GM21360 (cell line): ENCODE data around the gene KCP.
"Not testable (repeated sequence)": the region's sequence is repeated elsewhere in the genome, so short reads cannot be mapped to it uniquely, and the experiment has no call there.

Experiments
- ATAC-seq: cut with Tn5 transposase; IDR thresholded peaks from one replicate; pipeline ENCODE4 v1.9.1; 2021; ENCODE audit warnings: mild to moderate bottlenecking, moderate library complexity; ENCODE audit not compliant: unreplicated experiment

The KCP gene

GRCh38 chr7:128910569-128910945 lies at the start of gene KCP:
Gene KCP (minus strand): TSS chr7:128910709. CDS start chr7:128910676, 33 bp downstream.
- no peak for ATAC-seq

- no peak for ATAC-seq
Observed at GRCh38 chr7:128959296-128959695, 48.8 kb upstream of the KCP start.

GRCh38 chr7:128955981-128956380 lies 45.5 kb upstream of the KCP start:
- no peak for ATAC-seq

- peak; percentile 56 for ATAC-seq
Observed at GRCh38 chr7:128954830-128955802, 44.6 kb upstream of the KCP start.

GRCh38 chr7:128954150-128954549 lies 43.6 kb upstream of the KCP start:
- ATAC-seq, result no peak

GRCh38 chr7:128951296-128951695 lies 40.8 kb upstream of the KCP start:
- no peak for ATAC-seq

GRCh38 chr7:128948976-128949760 lies 38.7 kb upstream of the KCP start:
- no peak for ATAC-seq

GRCh38 chr7:128948312-128948973 lies 37.9 kb upstream of the KCP start:
- ATAC-seq, result no peak

GRCh38 chr7:128947854-128948253 lies 37.3 kb upstream of the KCP start:
- ATAC-seq, result no peak

GRCh38 chr7:128946936-128947830 lies 36.7 kb upstream of the KCP start:
- ATAC-seq, result no peak

GRCh38 chr7:128945668-128946366 lies 35.3 kb upstream of the KCP start:
- ATAC-seq, result no peak

GRCh38 chr7:128944487-128945236 lies 34.2 kb upstream of the KCP start:
- ATAC-seq, result no peak

- ATAC-seq, result not testable (repeated sequence)
Observed at GRCh38 chr7:128943251-128943650, 32.7 kb upstream of the KCP start.

GRCh38 chr7:128941946-128942526 lies 31.5 kb upstream of the KCP start:
- ATAC-seq, result no peak

GRCh38 chr7:128941323-128941890 lies 30.9 kb upstream of the KCP start:
- ATAC-seq, result no peak

- ATAC-seq, result peak; percentile 55
Observed at GRCh38 chr7:128940494-128941322, 30.2 kb upstream of the KCP start.

GRCh38 chr7:128939861-128940410 lies 29.4 kb upstream of the KCP start:
- no peak for ATAC-seq
